HG03159 (cell line): Measurements from ENCODE around the gene ZNF821.
"Not testable (repeated sequence)": the region's sequence is repeated elsewhere in the genome, so short reads cannot be mapped to it uniquely, and the experiment has no call there.

ENCODE experiments used
- ATAC-seq: cut with Tn5 transposase; IDR thresholded peaks from one replicate; pipeline ENCODE4 v1.9.1; 2021; ENCODE audit warnings: mild to moderate bottlenecking, moderate library complexity; ENCODE audit not compliant: unreplicated experiment

The ZNF821 gene

GRCh38 chr16:71883849-71884638 lies at the start of gene ZNF821:
Gene ZNF821, minus strand, starts transcription at chr16:71884182. Its CDS starts 4,236 bp downstream, at chr16:71879946.
- peak; percentile 41 for ATAC-seq

GRCh38 chr16:71933017-71933416 lies 49.0 kb upstream of the ZNF821 start:
- no peak for ATAC-seq

- ATAC-seq = no peak
Observed at GRCh38 chr16:71931599-71931998, 47.6 kb upstream of the ZNF821 start.

- ATAC-seq = no peak
Observed at GRCh38 chr16:71931001-71931400, 47.0 kb upstream of the ZNF821 start.

- ATAC-seq = no peak
Observed at GRCh38 chr16:71930013-71930563, 46.1 kb upstream of the ZNF821 start.

GRCh38 chr16:71929048-71929447 lies 45.1 kb upstream of the ZNF821 start:
- ATAC-seq = no peak

GRCh38 chr16:71927787-71928186 lies 43.8 kb upstream of the ZNF821 start:
- no peak for ATAC-seq

- ATAC-seq = no peak
Observed at GRCh38 chr16:71927383-71927782, 43.4 kb upstream of the ZNF821 start.

GRCh38 chr16:71924710-71925109 lies 40.7 kb upstream of the ZNF821 start:
- no peak for ATAC-seq

GRCh38 chr16:71923941-71924690 lies 40.1 kb upstream of the ZNF821 start:
- ATAC-seq = no peak

GRCh38 chr16:71920658-71921057 lies 36.7 kb upstream of the ZNF821 start:
- no peak for ATAC-seq

- peak; percentile 72 for ATAC-seq
Observed at GRCh38 chr16:71919035-71919434, 35.1 kb upstream of the ZNF821 start.

GRCh38 chr16:71917900-71918299 lies 33.9 kb upstream of the ZNF821 start:
- ATAC-seq = no peak

GRCh38 chr16:71916397-71916920 lies 32.5 kb upstream of the ZNF821 start:
- no peak for ATAC-seq

- no peak for ATAC-seq
Observed at GRCh38 chr16:71915350-71915749, 31.4 kb upstream of the ZNF821 start.

GRCh38 chr16:71914802-71915201 lies 30.8 kb upstream of the ZNF821 start:
- no peak for ATAC-seq

- ATAC-seq = no peak
Observed at GRCh38 chr16:71912534-71913275, 28.7 kb upstream of the ZNF821 start.

- ATAC-seq = no peak
Observed at GRCh38 chr16:71911121-71911520, 27.1 kb upstream of the ZNF821 start.

GRCh38 chr16:71905765-71906164 lies 21.8 kb upstream of the ZNF821 start:
- ATAC-seq = not testable (repeated sequence)

- no peak for ATAC-seq
Observed at GRCh38 chr16:71904239-71904638, 20.3 kb upstream of the ZNF821 start.

GRCh38 chr16:71903608-71904007 lies 19.6 kb upstream of the ZNF821 start:
- ATAC-seq = no peak
